Testis (tissue), 2 donors: ENCODE measurements around the gene BTBD2.

Source experiments
- POLR2A ChIP-seq: fragments of 450-650 bp; IDR thresholded peaks from one replicate; pipeline ENCODE4 v1.6.1; 2017; ENCODE audit warnings: antibody characterized with exemption, mild to moderate bottlenecking, moderate library complexity
- TF ChIP-seq, protein P1 (sequence below), 3 experiments: fragments of 450-650 bp in 2 of 3; fragments of 200-600 bp in 1 of 3; sonication (generic) in 1 of 3; IDR thresholded peaks; one replicate each; pipeline ENCODE4 v1.5.1; 2016 to 2019; ENCODE audit warnings: antibody characterized with exemption in 3 of 3, mild to moderate bottlenecking in 2 of 3, moderate library complexity in 1 of 3

- TF ChIP-seq, protein P1, sequence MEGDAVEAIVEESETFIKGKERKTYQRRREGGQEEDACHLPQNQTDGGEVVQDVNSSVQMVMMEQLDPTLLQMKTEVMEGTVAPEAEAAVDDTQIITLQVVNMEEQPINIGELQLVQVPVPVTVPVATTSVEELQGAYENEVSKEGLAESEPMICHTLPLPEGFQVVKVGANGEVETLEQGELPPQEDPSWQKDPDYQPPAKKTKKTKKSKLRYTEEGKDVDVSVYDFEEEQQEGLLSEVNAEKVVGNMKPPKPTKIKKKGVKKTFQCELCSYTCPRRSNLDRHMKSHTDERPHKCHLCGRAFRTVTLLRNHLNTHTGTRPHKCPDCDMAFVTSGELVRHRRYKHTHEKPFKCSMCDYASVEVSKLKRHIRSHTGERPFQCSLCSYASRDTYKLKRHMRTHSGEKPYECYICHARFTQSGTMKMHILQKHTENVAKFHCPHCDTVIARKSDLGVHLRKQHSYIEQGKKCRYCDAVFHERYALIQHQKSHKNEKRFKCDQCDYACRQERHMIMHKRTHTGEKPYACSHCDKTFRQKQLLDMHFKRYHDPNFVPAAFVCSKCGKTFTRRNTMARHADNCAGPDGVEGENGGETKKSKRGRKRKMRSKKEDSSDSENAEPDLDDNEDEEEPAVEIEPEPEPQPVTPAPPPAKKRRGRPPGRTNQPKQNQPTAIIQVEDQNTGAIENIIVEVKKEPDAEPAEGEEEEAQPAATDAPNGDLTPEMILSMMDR (IDR thresholded peaks at IDR 0.05): no peak
- TF ChIP-seq POLR2A: no peak
Observed at GRCh38 chr19:1956122-1956494, 59.4 kb downstream of the BTBD2 start.
